GM10266 (cell line): ENCODE measurements around the gene ARID4B.
"Not testable (repeated sequence)": the region's sequence is repeated elsewhere in the genome, so short reads cannot be mapped to it uniquely, and the experiment has no call there.

Experiments
- DNase-seq: peaks from one replicate; pipeline ENCODE4 v3.0.0; 2012; ENCODE audit errors: extremely low spot score
- CTCF ChIP-seq: IDR thresholded peaks from 2 replicates; pipeline ENCODE4 v1.5.1; 2012; ENCODE audit warnings: mild to moderate bottlenecking, low read depth; ENCODE audit not compliant: control insufficient read depth, insufficient read depth; ENCODE audit errors: missing control alignments

ARID4B gene

GRCh38 chr1:235287208-235287882 lies 40.6 kb downstream of the ARID4B start:
- TF ChIP-seq CTCF = no peak
- no peak for DNase-seq

- no peak for TF ChIP-seq CTCF
- no peak for DNase-seq
Measured at GRCh38 chr1:235286667-235287066, 41.3 kb downstream of the ARID4B start.

GRCh38 chr1:235284231-235284769 lies 43.7 kb downstream of the ARID4B start:
- no peak for TF ChIP-seq CTCF
- DNase-seq = no peak

GRCh38 chr1:235283636-235284035 lies 44.3 kb downstream of the ARID4B start:
- not testable (repeated sequence) for DNase-seq

- no peak for TF ChIP-seq CTCF
- DNase-seq = no peak
Measured at GRCh38 chr1:235280467-235280866, 47.5 kb downstream of the ARID4B start.

GRCh38 chr1:235279694-235280093 lies 48.3 kb downstream of the ARID4B start:
- no peak for DNase-seq
- TF ChIP-seq CTCF = no peak

- TF ChIP-seq CTCF = no peak
- DNase-seq = no peak
Measured at GRCh38 chr1:235278915-235279292, 49.1 kb downstream of the ARID4B start.
